Cardiac fibroblast (primary cell): Measurements from ENCODE around the gene CELSR3.

ENCODE experiments used
- DNase-seq, 2 donors: peaks; one replicate each; pipeline versions ENCODE4 v3.0.0 to v3.0.0-alpha.2; 2010; ENCODE audit warnings: low read depth in 2 of 2
- H3K4me3 ChIP-seq, 2 donors: replicated peaks in 1 of 2; 1 replicate in 1 of 2; 2 replicates in 1 of 2; pipeline ENCODE4 v1.5.1; 2011; ENCODE audit warnings: low read depth in 2 of 2, low read length in 2 of 2, mild to moderate bottlenecking in 2 of 2, moderate library complexity in 1 of 2
- CTCF ChIP-seq: IDR thresholded peaks from one replicate; pipeline ENCODE4 v1.5.1; 2011; ENCODE audit warnings: low read depth, mild to moderate bottlenecking, low read length, inconsistent platforms

Gene CELSR3

GRCh38 chr3:48679411-48680391 lies 17.0 kb upstream of the CELSR3 start:
- TF ChIP-seq CTCF = no peak
- no peak for DNase-seq
- H3K4me3 ChIP-seq = no peak overlapping the region

GRCh38 chr3:48678566-48679380 lies 16.1 kb upstream of the CELSR3 start:
- no peak overlapping the region for H3K4me3 ChIP-seq
- TF ChIP-seq CTCF = no peak
- DNase-seq = no peak

- no peak overlapping the region for H3K4me3 ChIP-seq
- TF ChIP-seq CTCF = no peak
- peak in 1 of 2 donors; percentile 34 for DNase-seq
These were observed 15.4 kb upstream of the CELSR3 start for GRCh38 chr3:48678056-48678455.

- DNase-seq = no peak
- TF ChIP-seq CTCF = no peak
These were observed 11.8 kb upstream of the CELSR3 start for GRCh38 chr3:48674505-48674904.

GRCh38 chr3:48672522-48672921 lies 9.8 kb upstream of the CELSR3 start:
- no peak for DNase-seq
- no peak overlapping the region for H3K4me3 ChIP-seq
- TF ChIP-seq CTCF = no peak

More at GRCh38 chr3:48674505-48674904, 11.8 kb upstream of the CELSR3 start:
- no peak overlapping the region for H3K4me3 ChIP-seq

- TF ChIP-seq CTCF = no peak
- H3K4me3 ChIP-seq = no peak overlapping the region
- DNase-seq = no peak
These were observed 2.2 kb upstream of the CELSR3 start for GRCh38 chr3:48664929-48665328.
